GM20431 (cell line): Measurements from ENCODE around the gene ITGA6.

Experiments
- in situ Hi-C: fragments of 300-500 bp; cut with MseI, MboI; formaldehyde crosslinking; loops from one replicate; pipeline ENCODE4 v1.15.0; 2020; ENCODE audit warnings: low sequenced_read_pairs; ENCODE audit not compliant: unreplicated experiment

The ITGA6 gene

DNA sequence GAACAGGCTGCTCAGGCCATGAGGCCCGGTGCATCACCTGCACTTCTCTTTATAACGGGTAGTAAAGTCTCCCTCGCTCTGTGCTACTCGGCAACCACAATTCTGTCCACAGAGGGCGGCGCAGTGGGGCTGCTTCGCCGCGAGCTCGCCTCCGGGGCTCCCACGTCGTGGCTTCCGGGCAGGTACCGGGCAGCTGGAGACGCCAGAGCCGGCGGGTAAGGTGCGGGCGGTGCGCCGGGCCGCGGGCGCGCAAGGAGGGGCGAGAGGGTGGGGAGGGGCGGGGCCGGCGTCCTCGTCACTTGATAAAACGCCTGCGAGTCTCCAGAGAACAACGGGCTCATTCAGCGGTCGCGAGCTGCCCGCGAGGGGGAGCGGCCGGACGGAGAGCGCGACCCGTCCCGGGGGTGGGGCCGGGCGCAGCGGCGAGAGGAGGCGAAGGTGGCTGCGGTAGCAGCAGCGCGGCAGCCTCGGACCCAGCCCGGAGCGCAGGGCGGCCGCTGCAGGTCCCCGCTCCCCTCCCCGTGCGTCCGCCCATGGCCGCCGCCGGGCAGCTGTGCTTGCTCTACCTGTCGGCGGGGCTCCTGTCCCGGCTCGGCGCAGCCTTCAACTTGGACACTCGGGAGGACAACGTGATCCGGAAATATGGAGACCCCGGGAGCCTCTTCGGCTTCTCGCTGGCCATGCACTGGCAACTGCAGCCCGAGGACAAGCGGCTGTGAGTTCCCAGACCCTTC is at the start of gene ITGA6:
ITGA6 (plus strand) TSS at position 331 of the 734 bp plus-strand sequence.
- in situ Hi-C loops, result no loop called here

DNA sequence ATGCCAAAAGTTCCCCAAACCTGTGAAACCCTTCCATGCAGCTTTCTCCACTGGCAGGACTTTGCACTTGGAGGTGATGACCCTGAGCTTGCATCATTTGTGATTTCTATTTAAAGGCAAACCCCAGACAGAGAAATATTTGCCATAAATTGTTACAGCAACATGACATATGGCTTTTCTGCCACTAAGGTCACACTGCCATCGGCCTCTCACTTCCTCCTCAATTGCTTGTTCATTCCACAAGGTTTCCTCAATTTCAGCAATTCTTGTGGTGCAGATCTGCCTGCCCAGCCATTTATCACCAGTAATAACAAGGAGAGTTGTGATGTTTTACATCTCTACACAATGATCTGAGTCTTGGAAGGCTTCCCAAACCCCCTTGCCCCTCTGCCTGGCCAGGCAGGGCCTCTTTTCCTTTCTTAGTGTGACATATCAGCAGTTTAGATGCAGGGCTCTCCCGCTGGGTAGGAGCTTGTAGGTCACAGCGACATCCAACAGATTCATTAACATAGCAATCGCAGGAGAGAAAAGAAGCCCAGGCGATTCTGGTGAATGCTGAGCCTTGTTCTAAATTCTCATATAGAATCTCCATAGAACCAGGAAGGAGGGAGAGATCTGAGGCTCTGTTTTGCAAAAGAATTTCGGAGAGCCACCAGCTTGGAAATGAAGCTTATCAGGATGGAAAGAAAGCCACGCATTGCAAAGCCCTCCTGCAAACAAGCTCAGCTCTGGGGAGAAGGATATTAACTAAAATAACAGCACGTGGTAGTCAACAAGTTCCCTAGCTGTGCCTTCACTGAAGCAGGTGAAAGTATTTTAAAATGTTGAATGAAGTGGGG is 46.7 kb upstream of the ITGA6 start:
- in situ Hi-C loops, result no loop called here

DNA sequence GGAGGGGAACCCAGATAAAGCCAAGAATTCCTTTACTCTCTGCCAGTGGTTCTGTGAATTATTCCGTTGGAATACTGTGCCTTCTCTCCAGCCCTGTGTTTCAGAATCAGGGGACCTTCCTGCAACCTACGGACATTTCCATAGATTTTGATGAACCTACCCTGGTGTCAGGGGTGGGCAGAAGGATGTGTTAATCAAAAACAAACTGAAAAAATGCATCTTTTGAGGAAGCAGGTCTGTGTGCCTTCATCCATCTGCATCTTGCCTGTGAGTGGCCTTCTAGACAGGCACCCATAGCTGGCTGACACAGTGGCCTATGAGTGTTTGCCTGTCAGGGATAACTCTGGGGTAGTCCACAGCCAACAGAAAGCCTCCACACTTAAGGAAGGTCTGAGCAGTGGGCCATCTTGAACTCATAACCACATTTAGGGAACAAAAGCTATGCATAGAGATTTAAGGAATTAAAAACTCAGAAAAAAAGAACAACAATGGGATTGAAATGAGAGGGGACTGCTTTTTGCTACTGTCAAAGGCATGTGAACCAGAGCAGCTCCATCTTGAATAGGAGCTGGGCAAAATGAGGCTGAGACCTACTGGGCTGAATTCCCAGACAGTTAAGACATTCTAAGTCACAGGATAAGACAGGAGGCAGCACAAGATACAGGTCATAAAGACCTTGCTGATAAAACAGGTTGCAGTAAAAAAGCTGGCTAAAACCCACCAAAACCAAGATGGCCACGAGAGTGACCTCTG is 45.9 kb upstream of the ITGA6 start:
- in situ Hi-C loops, result no loop called here

DNA sequence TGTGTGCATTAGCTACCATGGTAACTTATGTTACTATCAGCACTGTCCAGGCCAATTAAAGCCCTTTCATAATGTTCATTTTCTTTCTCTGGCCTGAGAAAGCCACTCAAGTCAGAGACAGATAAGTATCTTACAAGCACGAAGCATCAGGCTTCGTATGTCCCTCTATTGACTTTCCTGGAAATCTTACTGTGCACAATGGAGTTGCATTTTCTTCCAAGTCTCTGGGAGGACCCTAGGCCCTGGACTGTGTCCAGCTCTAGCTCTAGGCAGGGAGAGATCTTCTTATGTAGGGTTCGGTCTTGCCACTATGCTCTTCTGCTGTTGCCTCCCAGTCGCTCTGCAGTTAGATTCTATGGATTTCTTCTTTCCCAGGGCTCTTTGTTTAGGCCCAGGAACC is 40.0 kb upstream of the ITGA6 start:
- in situ Hi-C loops, result no loop called here

DNA sequence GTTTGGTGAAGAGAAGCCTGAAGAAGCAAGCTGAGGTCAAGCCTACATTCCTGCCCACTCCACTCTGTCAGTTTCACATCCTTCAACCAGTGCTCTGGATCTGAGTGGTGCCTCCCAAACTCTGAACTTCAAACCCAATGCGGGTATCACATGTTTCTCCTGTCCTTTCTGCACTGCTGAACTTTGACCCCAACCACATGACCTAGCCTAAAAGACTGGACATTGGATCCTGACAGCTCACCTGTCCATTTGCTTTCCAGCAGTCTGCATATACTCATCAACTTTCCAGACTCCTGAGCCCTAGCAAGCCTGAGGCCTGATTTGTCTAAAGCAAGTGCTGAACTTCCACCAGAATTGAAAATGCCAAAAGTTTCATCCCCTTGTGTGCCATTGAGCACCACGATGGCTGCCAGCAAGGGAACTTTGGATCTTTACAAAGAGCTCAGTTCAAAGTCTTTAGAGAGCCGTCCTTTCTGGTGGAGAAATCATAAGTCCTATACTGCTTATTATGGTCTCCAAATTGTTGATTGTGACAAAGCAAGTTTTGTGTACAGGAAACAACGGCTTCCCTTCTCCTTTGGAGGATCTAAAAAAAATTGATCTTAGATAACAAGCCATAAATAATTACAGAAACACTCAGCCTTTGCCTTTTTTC is 37.6 kb upstream of the ITGA6 start:
- in situ Hi-C loops, result no loop called here

DNA sequence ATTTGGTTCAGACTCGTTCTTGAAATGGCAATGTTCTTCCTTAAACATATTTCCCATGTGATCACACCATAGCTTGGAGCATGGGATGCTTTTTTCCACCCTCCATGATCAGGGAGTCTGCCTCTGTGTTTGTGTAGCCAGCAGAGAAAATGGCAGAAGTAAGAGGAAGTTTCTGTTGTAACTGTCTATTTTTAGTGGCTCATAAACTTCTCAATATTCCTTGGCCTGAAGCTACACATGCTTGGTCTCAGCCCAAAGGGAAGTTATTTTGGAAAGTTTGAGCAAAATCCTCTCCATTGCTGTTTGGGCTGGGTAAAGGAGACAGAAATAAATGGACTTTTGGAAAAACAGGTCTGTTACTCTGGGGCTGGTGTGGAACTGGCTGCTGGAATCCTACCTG is 33.4 kb upstream of the ITGA6 start:
- in situ Hi-C loops, result no loop called here

DNA sequence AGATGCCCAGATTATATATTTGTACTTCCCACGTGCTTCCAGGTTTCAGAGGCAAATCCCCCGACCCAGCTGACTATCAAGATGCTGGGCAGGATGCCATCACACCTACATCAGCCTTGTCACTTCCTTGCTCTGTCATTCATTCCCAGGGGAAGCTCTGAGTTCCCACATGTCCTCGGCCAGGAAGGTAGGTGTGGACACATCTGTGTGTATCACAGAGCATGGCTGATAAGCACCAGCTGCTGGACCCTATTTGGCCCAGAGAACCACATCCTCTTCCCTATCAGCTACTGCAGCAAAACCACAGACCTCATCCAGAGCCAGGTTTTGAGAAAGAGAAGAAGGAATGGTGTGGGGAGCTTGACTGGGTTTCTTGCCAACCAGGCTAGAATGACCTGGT is 31.9 kb upstream of the ITGA6 start:
- in situ Hi-C loops, result no loop called here

DNA sequence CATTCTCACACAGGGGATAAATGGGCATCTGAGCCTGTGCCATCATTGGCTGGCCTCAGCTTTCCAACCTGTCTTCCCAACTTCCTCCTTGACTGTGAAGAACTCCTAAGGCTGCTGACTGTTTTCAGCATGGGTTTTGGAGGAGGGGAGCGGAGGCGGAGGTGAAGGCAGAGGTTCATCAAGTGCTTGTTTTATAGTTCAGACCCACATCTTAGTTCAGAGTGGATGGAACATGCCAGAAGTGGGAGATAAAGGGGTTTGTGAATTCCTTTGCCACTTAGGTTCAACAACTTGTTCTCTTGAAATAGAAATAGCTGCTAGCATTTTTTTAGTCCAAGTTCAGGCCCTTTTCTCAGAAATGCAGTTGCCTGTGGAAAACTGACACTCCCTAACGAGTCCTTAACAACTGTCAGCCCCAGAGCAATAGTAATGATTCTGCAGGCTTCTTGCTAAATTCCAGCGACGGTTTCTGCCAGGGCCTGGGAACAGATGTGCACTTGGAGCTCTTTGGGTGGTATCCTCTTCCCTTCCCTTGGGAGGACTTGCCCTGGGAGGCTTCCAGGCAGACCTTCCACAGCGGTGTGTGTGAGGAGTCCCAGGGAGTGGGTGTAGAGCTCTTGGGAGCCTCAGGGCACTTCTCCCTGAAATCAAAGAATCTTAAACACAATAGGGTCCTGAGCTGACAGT is 30.1 kb upstream of the ITGA6 start:
- in situ Hi-C loops, result no loop called here

DNA sequence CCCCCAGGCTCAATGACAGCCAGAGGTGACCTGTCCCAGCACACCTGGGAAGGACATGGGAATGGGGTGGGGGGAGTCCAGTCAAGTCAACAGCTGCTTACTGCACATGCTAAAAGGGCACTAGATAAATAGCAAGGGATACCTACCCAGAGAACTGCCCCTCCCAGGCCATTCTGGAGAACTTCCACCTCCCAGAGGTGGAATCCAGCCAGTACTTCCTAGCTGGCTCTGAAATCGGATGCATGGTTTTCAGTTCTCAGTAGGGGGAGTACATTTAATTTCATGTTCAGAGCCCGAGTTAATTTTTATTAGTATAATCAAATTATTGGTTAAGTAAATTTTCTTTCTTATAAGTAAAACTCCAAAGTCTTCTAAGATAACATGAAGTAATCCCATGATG is 28.9 kb upstream of the ITGA6 start:
- in situ Hi-C loops, result no loop called here

DNA sequence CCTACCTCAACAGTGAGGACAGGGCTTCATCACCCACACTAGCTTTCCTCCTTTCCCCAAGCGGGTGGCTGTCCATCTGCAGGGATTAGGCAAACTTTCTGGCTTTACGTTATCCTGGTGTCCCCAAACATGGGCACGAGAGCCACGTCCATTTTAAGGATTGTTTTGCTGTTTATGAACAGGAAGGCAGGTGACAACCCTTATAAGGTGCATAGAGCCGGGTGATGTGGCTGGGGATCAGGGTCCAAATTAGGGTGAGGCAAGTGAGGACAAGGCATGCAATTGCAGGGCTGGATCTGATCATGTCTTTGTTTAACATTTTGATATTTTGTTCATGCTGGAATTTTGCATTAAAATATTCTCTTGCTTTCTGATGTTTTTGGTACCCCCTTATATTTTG is 27.6 kb upstream of the ITGA6 start:
- in situ Hi-C loops, result no loop called here

DNA sequence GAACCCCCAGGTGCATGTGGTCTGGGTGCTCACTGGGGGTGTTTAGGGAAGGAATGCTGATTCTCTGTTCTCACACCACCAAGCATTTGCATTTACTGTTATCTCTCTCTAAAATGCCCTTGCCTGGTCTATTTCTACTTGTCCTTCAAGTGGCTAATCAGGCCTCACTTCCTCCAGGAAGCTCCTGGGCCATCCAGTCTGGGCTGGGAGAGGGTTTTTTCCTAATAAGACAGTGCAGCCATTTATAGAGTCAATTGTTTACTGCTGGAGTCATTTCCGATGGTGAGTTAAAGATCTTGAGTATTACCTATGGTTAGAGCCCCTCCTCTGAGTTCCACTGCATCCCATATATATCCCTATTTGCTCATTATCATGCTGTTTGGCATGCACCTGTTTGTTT is 25.2 kb upstream of the ITGA6 start:
- in situ Hi-C loops, result no loop called here

DNA sequence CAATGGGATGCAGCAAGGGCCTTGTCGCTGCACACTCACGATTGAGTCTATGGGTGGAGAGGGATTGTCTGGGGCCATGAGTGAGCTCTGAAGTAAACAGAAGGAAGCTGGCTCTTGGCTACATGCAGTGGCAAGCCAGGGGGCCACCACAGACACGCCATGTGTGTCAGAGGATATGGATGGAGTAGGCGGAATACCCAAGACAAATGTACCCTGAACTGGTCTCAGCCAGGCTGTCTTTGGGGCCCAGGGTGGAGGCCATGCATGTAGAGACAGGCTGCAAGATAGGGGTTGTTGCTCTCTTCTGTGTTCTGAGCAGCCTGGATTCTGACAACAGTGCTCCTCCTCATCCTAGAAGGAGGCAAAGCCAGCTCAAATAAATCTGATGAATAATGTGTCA is 24.0 kb upstream of the ITGA6 start:
- in situ Hi-C loops, result no loop called here

DNA sequence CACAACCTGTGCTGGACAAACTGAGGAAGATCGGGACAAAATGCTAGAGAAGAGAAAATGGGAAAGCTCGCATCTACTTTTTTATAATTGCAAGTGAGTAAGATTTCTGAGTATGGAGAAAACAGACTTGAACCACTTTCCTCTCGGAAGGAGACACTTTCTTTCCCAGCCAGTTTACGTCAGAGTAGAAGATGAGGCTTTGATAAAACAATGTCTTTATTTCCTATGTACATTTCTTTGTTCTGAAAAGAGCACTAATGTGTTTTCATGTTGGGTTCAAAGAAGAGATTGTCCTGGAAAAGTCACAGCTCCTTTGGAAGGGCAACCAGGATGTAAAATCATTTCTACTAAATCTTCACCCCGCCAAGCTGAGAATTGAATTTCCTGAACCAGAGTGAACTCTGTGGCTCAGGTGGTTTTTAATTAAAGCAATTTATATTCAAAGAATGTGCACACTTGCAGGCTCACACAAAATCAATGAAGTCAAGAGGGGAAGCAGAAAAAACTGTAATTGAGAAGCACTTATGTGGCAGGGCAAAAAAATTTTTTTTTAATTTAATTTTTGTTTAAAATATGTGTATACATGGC is 23.4 kb upstream of the ITGA6 start:
- in situ Hi-C loops, result no loop called here

DNA sequence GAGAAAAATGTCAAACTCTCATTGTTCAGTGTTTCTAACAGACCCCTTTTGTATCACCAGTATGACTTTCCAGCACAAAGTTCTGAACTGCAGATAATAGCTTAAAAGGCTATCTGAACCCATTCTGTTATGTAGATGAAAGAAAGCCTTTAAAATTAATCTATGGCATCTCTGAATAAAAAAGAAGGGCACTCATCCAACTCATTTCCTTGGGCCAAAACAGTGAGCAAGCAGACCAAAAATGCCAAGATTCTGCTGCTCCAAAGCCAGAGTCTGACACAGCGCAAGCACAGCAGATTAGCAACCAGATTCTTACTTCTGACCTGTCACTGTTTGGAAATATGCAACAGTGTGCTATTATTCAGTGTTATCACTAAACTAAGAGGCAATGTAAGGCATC is 22.6 kb upstream of the ITGA6 start:
- in situ Hi-C loops, result no loop called here

DNA sequence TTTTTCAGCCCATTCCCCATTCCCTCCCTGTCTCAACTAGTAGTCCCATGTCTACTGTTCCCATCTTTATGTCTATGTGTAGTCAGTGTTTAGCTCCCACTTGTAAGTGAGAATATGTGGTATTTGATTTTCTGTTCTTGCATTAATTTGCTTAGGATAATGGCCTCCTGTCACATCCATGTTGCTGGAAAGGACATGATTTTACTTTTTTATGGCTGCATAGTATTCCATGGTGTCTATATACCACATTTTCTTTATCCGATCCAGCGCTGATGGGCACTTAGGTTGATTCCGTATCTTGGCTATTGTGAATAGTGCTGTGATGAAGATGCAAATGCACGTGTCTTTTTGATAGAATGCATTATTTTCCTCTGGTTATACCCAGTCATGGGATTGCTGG is 21.7 kb upstream of the ITGA6 start:
- in situ Hi-C loops, result no loop called here

DNA sequence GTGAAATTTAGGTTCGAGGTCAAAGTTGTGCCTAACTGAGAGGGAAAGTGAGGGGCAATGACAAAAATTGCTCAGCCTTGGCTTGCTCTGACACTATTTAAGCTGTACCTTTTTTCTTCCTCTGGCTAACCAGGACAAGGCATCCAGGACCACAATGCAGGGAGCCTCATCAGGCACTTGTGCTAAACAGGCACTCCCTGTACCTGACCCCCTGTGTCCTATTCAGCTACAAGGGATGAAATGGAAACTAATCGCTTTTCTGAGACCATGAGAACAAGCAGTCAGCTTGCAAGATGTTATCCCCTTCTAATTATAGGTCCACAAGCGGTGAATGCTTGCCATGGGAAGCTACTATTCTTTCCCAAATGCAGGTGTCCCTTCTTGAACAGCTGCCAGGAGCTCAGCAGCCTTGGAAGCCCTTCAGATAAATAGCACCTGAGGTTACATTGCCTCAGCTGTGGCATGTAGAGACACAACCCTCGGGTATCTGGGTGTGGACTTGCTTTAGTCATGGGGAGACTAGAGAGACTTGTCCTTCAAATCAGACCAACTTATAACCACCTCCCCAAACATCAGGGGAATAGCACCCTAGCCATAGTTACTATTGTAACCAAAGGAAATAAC is 19.1 kb upstream of the ITGA6 start:
- in situ Hi-C loops, result no loop called here

DNA sequence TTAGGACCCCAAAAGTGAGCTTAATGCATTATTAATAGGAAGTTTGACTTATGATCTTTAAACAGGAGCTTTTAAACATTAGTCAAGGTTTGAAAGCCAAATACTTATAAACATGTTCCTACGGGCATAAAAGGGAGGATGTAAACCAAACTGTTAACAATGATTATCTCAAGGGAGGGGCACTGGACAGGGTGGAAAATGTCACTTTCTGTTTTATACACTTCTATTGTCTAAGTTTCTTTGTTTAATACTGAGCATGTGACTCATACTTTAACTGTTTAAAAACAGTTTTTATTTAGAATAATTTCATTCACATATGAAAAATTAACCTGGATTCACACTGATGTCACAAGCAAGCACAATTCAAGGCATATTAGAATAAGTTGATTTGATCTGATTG is 18.3 kb upstream of the ITGA6 start:
- in situ Hi-C loops, result no loop called here

DNA sequence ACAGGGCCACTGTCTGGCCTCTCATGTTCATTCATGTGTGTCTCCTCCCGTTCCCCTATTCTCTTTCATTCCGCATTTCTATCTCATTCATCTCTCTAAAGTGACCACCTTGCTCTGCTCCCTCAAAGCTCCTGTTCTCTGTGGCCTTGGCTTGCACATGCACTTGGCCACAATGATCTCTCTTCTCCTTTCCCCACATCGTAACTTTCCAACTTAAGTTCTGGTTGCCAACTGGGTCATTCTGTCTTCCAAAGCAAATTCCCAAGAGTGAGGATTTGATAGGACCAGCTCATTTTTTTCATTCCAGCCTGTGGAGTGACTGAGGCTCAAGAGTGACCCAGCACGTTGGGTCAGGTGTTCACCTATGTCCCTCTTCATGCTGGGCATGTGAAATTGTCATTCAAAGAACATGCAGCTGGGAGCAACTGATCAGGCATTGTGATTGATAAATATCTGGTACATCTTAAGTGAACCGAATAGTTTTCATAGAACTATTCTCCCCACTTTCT is 14.3 kb upstream of the ITGA6 start:
- in situ Hi-C loops, result no loop called here
